ENCODE measurements around the gene GPLD1.

The GPLD1 gene

DNA sequence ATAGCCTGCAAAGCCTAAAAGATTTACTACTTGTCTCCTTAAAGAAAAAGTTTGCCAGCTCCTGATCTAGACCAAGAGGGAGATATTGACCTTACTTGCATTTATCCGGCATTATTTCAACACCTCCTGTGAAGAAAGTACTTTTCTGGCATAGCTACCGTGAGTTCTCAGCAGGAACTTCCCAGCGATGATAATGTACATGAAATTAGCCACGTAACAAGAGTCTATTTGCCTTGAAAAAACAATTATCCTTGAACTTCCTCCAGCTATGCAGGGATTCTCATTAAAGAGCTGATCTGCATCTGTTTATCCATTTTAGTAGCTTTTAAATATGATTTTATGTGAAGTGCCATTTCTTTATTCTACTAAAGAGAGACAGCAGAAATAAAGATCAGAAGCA, 47.1 kb upstream of the GPLD1 start:
- Histone ChIP-seq H3K4me1 (ENCODE audit: control insufficient read depth, low read length) (no peaks in the 10 kb centered on the region), H3K9me2 (replicated peaks; ENCODE audit: control insufficient read depth, low read length) (no peaks in the 10 kb centered on the region), H3K79me2 (ENCODE audit: control insufficient read depth, low read length) (no peaks in the 10 kb centered on the region), H3K36me3 (ENCODE audit: control insufficient read depth, low read length) (peaks cover 19% of the 10 kb centered on the region), H3F3A (ENCODE audit: control insufficient read depth, insufficient read depth) (no peaks in the 10 kb centered on the region), H3K27me3 (ENCODE audit: control insufficient read depth, low read length) (no peaks in the 10 kb centered on the region), H3K4me2 (ENCODE audit: low read length) (no peak overlapping the region), H3K27ac (ENCODE audit: low read depth, low read length) (no peak overlapping the region), H3K4me3 (ENCODE audit: low read length) (no peak overlapping the region), H4K20me1 (ENCODE audit: control insufficient read depth, insufficient read depth, low read depth, low read length) (no peaks in the 10 kb centered on the region), H3K9me3 (ENCODE audit: control insufficient read depth, insufficient read depth, low read length) (no peaks in the 10 kb centered on the region)
- TF ChIP-seq EZH2phosphoT487 (IDR thresholded peaks at IDR 0.05; ENCODE audit: borderline replicate concordance, low read length) = no peak
- TF ChIP-seq, protein P1, sequence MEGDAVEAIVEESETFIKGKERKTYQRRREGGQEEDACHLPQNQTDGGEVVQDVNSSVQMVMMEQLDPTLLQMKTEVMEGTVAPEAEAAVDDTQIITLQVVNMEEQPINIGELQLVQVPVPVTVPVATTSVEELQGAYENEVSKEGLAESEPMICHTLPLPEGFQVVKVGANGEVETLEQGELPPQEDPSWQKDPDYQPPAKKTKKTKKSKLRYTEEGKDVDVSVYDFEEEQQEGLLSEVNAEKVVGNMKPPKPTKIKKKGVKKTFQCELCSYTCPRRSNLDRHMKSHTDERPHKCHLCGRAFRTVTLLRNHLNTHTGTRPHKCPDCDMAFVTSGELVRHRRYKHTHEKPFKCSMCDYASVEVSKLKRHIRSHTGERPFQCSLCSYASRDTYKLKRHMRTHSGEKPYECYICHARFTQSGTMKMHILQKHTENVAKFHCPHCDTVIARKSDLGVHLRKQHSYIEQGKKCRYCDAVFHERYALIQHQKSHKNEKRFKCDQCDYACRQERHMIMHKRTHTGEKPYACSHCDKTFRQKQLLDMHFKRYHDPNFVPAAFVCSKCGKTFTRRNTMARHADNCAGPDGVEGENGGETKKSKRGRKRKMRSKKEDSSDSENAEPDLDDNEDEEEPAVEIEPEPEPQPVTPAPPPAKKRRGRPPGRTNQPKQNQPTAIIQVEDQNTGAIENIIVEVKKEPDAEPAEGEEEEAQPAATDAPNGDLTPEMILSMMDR (IDR thresholded peaks at IDR 0.05; ENCODE audit: low read depth, low read length, poor library complexity, severe bottlenecking) = no peak

DNA sequence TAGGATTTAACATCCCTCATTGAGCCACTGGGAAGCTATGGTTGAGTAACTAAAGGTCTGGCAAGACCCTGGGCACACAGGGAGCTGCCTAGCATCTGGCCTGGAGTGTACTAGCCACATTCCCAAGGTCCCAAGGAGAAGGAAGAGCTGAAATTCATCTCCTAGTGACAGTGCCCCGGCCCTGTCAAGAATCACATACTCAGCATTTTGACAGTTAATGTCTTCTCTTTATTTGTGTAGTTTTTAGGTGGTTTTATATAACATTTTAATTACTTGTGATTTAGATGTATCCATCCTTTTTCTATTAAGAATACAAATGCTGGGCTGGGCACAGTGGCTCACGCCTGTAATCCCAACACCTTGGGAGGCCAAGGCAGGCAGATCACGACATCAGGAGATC, 45.8 kb upstream of the GPLD1 start:
- Histone ChIP-seq H4K20me1 (ENCODE audit: control insufficient read depth, insufficient read depth, low read depth, low read length) (no peaks in the 10 kb centered on the region), H3K4me1 (ENCODE audit: control insufficient read depth, low read length) (no peaks in the 10 kb centered on the region), H3F3A (ENCODE audit: control insufficient read depth, insufficient read depth) (no peaks in the 10 kb centered on the region), H3K36me3 (ENCODE audit: control insufficient read depth, low read length) (peaks cover 19% of the 10 kb centered on the region), H3K79me2 (ENCODE audit: control insufficient read depth, low read length) (no peaks in the 10 kb centered on the region), H3K27ac (ENCODE audit: low read depth, low read length) (no peak overlapping the region), H3K9me2 (replicated peaks; ENCODE audit: control insufficient read depth, low read length) (no peaks in the 10 kb centered on the region), H3K27me3 (ENCODE audit: control insufficient read depth, low read length) (no peaks in the 10 kb centered on the region), H3K4me2 (ENCODE audit: low read length) (no peak overlapping the region), H3K4me3 (ENCODE audit: low read length) (no peak overlapping the region), H3K9me3 (ENCODE audit: control insufficient read depth, insufficient read depth, low read length) (no peaks in the 10 kb centered on the region)
- TF ChIP-seq, protein P1 (IDR thresholded peaks at IDR 0.05; ENCODE audit: low read depth, low read length, poor library complexity, severe bottlenecking) = no peak
- no peak for TF ChIP-seq EZH2phosphoT487 (IDR thresholded peaks at IDR 0.05; ENCODE audit: borderline replicate concordance, low read length)

DNA sequence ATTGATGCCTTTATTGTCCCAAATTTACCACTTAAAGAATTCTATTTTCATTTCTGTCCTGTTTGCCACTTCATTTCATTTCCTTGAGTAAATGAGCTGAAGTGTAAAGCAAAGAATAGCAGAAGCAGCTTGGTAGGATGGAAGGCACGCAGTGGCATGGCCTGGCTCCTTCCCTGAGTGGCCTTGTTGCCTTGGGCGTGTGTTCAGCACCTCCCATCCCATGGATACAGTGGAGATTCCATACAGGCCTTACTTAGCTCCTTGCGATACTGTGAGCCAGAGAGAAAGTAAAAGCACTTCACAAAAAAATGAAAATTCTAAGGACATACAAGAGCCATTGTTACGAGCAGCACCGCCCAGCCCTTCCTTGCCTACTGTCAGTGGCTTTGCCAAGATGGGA, 45.0 kb upstream of the GPLD1 start:
- H3K79me2 ChIP-seq (ENCODE audit: control insufficient read depth, low read length) = no peaks in the 10 kb centered on the region
- H3F3A ChIP-seq (ENCODE audit: control insufficient read depth, insufficient read depth) = no peaks in the 10 kb centered on the region
- no peak overlapping the region for H3K4me3 ChIP-seq (ENCODE audit: low read length)
- no peaks in the 10 kb centered on the region for H4K20me1 ChIP-seq (ENCODE audit: control insufficient read depth, insufficient read depth, low read depth, low read length)
- no peaks in the 10 kb centered on the region for H3K4me1 ChIP-seq (ENCODE audit: control insufficient read depth, low read length)
- no peak overlapping the region for H3K27ac ChIP-seq (ENCODE audit: low read depth, low read length)
- no peak for TF ChIP-seq EZH2phosphoT487 (IDR thresholded peaks at IDR 0.05; ENCODE audit: borderline replicate concordance, low read length)
- TF ChIP-seq, protein P1 (IDR thresholded peaks at IDR 0.05; ENCODE audit: low read depth, low read length, poor library complexity, severe bottlenecking) = no peak
- no peaks in the 10 kb centered on the region for H3K27me3 ChIP-seq (ENCODE audit: control insufficient read depth, low read length)
- H3K36me3 ChIP-seq (ENCODE audit: control insufficient read depth, low read length) = peaks cover 19% of the 10 kb centered on the region
- no peaks in the 10 kb centered on the region for H3K9me2 ChIP-seq (replicated peaks; ENCODE audit: control insufficient read depth, low read length)
- H3K4me2 ChIP-seq (ENCODE audit: low read length) = no peak overlapping the region
- no peaks in the 10 kb centered on the region for H3K9me3 ChIP-seq (ENCODE audit: control insufficient read depth, insufficient read depth, low read length)

DNA sequence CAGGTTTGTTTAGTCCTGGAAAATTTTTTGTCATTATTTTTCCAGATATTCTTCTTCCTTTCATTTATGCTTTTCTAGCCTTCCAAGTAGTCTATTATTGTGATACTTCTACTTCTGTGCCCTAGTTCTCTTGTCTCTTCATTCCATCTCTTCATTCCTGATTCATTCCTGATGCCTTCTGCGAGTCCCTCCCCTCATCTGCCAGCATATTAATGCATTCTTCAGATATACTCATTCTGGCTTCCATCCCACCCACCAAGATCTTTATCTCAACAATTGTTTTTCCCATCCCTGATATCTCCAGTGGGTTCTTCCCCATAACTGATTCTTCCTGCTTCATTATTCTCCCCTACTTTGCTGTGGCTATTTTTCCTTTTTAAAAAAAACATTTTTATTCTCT, 40.6 kb upstream of the GPLD1 start:
- no peaks in the 10 kb centered on the region for H4K20me1 ChIP-seq (ENCODE audit: control insufficient read depth, insufficient read depth, low read depth, low read length)
- no peak overlapping the region for H3K4me2 ChIP-seq (ENCODE audit: low read length)
- H3K4me3 ChIP-seq (ENCODE audit: low read length) = no peak overlapping the region
- no peak overlapping the region for H3K27ac ChIP-seq (ENCODE audit: low read depth, low read length)
- no peaks in the 10 kb centered on the region for H3F3A ChIP-seq (ENCODE audit: control insufficient read depth, insufficient read depth)
- H3K27me3 ChIP-seq (ENCODE audit: control insufficient read depth, low read length) = no peaks in the 10 kb centered on the region
- H3K9me3 ChIP-seq (ENCODE audit: control insufficient read depth, insufficient read depth, low read length) = no peaks in the 10 kb centered on the region
- peaks cover 19% of the 10 kb centered on the region for H3K36me3 ChIP-seq (ENCODE audit: control insufficient read depth, low read length)
- H3K4me1 ChIP-seq (ENCODE audit: control insufficient read depth, low read length) = peaks cover 12% of the 10 kb centered on the region
- H3K79me2 ChIP-seq (ENCODE audit: control insufficient read depth, low read length) = no peaks in the 10 kb centered on the region
- no peaks in the 10 kb centered on the region for H3K9me2 ChIP-seq (replicated peaks; ENCODE audit: control insufficient read depth, low read length)
- TF ChIP-seq EZH2phosphoT487 (IDR thresholded peaks at IDR 0.05; ENCODE audit: borderline replicate concordance, low read length) = no peak
- TF ChIP-seq, protein P1 (IDR thresholded peaks at IDR 0.05; ENCODE audit: low read depth, low read length, poor library complexity, severe bottlenecking) = no peak
